ENCODE data around the gene ALOX5.
A peak's percentile ranks its signal among the peaks of the same experiment; 100 is the strongest.
"Not testable (repeated sequence)": the region's sequence is repeated elsewhere in the genome, so short reads cannot be mapped to it uniquely, and the experiment has no call there.

ALOX5 gene

GRCh38 chr10:45374350-45375052 lies 485 bp downstream of the ALOX5 start:
- no peak for DNase-seq (ENCODE audit: low read depth)

GRCh38 chr10:45375101-45375500 lies 1.1 kb downstream of the ALOX5 start:
- DNase-seq (ENCODE audit: low read depth), result no peak

DNA sequence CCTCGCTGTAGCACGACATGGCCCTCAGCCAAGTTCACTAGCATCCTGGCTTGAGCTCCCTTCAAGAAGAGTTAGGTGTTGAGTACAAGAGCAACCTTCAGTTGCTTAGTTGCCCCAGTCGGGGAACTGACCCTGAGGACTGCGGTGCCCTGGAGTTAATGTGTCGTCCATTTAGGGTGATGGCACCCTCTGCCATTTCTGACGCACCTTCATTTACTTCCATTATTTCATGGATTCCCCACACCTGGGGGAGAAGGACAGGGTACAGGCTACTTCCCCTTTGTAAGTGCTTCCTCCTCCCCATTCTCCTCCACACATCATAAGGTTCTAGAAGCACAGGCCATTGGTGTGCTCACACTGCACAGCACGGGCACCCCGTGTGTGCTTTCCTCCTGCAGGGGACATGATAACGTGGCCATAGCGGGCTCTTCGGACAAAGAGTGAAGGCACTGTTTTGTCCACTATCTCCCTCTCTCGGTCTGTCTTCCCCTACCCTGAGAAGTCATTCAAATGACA lies 1.8 kb downstream of the ALOX5 start:
- DNase-seq (ENCODE audit: low read depth), result no peak

- no peak for DNase-seq (ENCODE audit: low read depth)
These were observed 2.4 kb downstream of the ALOX5 start for GRCh38 chr10:45376371-45376801.

- no peak for DNase-seq (ENCODE audit: low read depth)
These were observed 3.3 kb downstream of the ALOX5 start for GRCh38 chr10:45377321-45377720.

- DNase-seq (ENCODE audit: low read depth), result no peak
These were observed 3.8 kb downstream of the ALOX5 start for GRCh38 chr10:45377858-45378257.

GRCh38 chr10:45378914-45379726 lies 5.1 kb downstream of the ALOX5 start:
- DNase-seq (ENCODE audit: low read depth), result no peak

DNA sequence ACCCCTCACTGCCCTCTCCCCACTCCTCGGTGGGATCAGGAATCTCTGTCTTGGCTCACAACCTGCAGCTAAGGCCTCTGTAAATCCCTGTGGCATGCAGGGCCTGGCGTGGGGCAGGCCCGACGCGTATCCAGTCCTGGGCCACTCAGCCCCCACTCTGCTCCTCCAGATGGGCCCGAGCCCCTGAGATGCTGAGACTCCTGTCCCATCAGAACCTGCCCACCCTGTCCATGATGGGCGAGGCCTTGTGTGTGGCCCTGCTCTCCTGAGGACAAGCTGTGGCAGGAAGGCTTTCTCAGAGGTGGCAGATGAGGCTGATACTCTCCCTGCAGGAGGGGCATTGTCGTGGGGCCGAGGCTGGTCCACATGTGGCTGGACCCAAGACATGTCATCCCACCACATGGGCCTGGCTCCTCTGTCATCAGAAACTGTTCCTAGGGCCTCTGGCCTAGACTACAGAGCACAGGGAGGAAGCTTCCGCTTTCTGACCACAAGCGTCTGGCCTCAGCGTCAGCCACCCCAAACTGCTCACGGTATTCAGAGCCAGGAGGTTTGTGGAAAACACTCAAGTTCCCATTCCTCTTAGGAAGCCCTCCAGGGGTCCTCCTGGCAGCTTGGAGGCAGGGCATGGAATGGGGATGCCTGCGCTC lies 6.0 kb downstream of the ALOX5 start:
- no peak for DNase-seq (ENCODE audit: low read depth)

DNA sequence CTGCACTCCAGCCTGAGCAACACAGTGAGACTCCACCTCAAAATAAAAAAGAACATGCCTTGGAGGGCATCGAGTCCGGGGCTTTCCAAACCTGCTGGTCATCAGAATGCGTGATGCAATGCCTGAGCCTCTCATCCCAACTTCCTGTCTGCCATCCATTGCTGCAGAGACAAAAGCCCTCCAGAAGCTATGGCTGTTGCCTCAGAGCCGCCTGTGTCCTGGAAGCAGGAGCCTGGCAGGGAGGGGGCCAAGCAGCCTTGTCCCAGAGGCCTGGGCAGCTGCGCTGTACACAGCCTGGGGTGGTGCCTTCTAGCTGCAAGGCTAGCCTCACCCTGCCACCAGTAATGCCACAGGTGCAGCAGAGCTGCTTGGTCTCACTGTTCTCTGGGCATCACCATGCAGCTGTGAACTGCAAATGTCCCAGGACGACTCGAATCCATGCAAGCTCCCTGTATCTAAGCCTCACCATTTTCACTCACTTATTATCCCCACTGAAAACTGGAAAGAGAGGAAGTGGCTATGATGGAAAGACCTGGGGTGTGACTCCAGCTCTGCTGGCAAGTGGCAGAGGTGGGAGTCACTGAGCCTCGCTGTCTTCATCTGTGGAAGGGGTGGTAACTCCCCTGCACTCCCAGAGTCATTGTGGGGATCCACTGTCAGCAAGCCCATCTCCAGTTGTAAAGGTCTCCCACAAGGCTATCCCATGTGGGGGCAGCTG lies 7.0 kb downstream of the ALOX5 start:
- no peak for DNase-seq (ENCODE audit: low read depth)

DNA sequence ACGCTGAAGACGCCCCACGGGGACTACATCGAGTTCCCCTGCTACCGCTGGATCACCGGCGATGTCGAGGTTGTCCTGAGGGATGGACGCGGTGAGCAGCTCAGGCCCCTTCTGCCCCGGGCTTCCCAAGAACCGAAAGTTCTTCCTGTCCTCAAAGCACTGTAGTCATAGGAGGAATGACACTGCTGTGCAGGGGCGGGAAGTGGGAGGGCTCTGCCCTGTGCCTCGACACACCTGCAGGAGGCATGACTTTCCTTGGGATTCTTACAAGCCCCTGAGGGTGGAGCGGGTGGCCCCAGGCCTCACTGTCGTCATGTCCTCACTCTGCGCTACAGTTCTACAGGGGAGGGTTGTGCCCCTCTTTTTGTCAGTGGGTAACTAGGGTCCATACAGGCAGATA lies 8.6 kb downstream of the ALOX5 start:
- DNase-seq (ENCODE audit: low read depth), result no peak

DNA sequence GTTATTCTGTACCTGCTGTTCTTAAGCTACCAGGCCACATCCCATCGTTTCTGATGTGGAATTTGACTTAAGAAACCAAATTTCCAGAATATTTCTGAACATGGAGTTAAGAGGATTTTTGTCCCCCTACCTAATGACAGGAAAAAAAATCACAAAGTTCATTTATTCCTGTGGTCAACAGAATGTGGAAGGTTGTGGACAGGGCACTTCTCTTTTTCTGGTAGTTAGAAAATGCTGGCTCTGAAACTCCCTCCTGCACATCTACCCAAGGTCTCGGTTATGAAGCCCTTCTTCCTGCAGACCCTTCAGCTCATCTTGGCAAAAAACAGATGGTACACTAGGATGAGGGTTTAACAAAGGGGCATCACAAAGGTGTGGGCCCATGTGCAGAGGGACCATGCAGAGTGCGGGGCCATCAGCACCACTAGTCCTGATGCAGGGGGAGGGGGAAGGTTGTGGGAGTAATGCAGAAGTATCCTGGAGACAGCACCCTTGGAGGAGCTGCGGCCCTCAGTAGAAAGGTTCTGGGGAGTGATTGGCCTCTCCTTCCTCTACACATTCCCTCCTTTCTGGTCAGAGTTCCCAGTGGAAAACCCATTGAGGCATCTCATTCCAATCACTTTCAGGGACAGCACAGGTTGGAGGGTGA lies 9.8 kb downstream of the ALOX5 start:
- DNase-seq (ENCODE audit: low read depth), result no peak

DNA sequence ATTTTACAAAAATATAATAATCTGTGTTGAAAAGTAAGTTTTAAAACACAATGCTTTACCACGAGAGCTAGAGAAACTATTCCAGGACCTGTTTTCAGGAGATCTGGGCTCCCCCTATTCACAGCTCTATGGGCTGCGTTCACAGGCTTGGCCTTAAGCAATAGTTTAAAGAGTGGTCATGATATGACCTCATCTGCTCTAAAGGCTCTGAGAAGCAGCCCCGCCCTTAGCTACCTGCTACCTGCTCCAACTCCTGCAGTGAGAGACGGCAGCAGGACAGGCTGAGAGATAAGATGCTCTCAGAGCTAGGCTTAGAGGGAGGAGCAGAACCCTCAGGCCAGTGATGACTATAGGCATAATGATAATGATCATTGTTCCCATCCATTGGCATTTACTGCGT lies 12.6 kb downstream of the ALOX5 start:
- DNase-seq (ENCODE audit: low read depth), result no peak

- DNase-seq (ENCODE audit: low read depth), result no peak
These were observed 13.3 kb downstream of the ALOX5 start for GRCh38 chr10:45387096-45387893.

GRCh38 chr10:45389671-45390070 lies 15.7 kb downstream of the ALOX5 start:
- DNase-seq (ENCODE audit: low read depth), result not testable (repeated sequence)

DNA sequence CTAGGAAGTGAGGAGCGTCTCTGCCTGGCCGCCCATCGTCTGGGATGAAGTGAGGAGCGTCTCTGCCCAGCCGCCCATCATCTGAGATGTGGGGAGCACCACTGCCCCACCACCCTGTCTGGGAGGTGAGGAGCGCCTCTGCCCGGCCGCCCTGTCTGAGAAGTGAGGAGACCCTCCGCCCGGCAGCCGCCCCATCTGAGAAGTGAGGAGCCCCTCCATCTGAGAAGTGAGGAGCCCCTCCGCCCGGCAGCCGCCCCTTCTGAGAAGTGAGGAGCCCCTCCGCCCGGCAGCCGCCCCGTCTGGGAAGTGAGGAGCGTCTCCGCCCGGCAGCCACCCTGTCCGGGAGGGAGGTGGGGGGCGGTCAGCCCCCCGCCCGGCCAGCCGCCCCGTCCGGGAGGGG lies 17.6 kb downstream of the ALOX5 start:
- not testable (repeated sequence) for DNase-seq (ENCODE audit: low read depth)

DNA sequence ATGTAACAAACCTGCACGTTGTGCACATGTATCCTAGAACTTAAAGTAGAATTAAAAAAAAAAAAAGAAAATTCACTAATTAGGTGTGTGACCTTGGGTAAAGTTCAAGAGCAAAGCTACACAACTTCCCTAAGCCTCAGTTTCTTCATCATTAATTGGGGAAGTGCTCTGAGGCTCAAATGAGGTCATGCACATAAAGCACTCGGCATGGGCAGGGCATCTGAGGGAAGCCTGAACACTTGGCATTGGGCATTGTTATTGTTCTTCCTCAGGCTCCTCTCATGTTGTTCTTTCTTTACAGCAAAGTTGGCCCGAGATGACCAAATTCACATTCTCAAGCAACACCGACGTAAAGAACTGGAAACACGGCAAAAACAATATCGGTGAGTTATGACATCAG lies 21.5 kb downstream of the ALOX5 start:
- DNase-seq (ENCODE audit: low read depth), result no peak

- DNase-seq (ENCODE audit: low read depth), result no peak
These were observed 24.6 kb downstream of the ALOX5 start for GRCh38 chr10:45398595-45398994.

DNA sequence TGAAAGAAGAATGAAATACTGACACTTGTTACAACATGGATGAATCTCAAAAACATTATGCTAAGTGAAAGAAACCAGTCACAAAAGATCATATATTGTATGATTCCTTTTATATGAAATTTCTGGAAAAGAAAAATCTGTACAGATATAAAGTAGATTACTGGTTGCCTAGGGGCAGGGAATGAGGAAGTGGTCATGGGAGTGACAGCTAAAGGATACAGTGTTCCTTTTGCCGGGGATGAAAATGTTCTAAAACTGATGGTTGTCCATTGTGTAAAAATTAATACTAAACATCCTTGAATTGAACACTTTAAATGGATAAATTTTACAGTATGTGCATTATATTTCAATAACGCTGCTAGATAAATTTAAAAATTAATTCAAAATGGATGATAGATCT lies 25.1 kb downstream of the ALOX5 start:
- DNase-seq (ENCODE audit: low read depth), result no peak

DNA sequence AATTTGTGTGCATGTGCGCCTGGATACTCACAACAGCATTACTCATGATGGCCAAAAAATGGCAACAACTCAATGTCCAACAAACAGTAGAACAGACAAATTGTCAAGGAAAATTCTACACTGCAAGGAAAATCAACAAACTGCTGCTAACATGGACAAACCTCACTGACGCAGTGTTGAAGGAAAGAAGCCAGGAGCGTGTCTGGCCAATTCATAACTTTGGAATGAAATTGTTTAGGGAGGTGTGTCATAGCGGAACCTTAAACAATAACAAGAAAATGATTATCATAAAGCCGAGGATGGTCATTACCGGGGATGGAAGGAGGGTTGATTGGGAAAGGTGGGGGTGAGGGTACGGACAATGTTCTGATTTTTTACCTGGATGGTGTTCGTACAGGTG lies 29.1 kb downstream of the ALOX5 start:
- peak; percentile 42 for DNase-seq (ENCODE audit: low read depth)

DNA sequence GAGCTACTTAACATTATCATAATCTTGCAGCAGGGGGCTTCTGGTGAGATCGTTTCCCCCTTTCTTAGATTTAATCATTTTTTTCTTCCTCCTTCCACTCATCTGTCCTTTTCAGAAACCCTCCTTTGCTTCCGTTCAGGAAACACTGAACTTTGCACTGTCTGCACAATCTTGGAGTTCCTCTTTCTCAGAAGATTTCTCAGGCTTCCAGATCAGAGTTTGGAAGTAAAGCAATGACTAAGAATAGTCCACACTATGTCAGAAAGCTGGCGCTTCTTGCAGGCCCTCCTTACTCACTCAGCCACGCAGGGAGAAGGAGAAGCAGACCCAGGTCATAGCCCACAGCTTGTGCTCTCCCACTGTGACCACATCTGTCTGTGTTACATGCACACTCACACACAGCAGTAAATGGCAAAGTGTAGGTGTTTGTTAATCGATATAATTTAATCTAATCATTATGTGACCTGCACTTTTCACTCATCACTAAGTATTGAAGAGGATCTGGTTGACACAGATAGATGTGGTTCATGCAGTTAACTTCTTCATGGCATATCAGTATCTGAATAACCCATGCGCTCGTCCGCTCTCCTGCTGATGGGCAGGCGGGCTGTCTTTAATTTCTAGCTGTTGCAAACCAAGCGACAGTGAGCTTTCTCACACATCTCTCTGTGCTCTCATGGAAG lies 30.2 kb downstream of the ALOX5 start:
- no peak for DNase-seq (ENCODE audit: low read depth)
